CD14-positive monocyte (primary cell): ENCODE measurements around the gene RERE. TPM values are rescaled to one million over a fixed set of nuclear protein-coding genes. Genes with fewer than 3 reads are reported as not detected.

Experiments used
- DNase-seq, 3 donors: peaks; one replicate each; pipeline ENCODE4 v3.0.0-alpha.2; 2011 to 2022
- H2AFZ ChIP-seq: 2 replicates; pipeline ENCODE4 v1.6.0; 2012; ENCODE audit warnings: mild to moderate bottlenecking, low read depth, low read length, inconsistent platforms; ENCODE audit not compliant: insufficient read depth, poor library complexity, severe bottlenecking
- H3K27ac ChIP-seq, 2 donors: 1 replicate in 1 of 2; 2 replicates in 1 of 2; pipeline ENCODE4 v1.5.1; 2012 to 2013; ENCODE audit warnings: low read length in 2 of 2, control low read depth in 1 of 2, inconsistent platforms in 1 of 2, low read depth in 1 of 2, mild to moderate bottlenecking in 1 of 2
- H3K27me3 ChIP-seq, 2 donors: one replicate each; pipeline versions ENCODE4 v1.6.0 to v1.6.1; 2011 to 2013; ENCODE audit warnings: low read length in 2 of 2; ENCODE audit not compliant: control insufficient read depth in 2 of 2, insufficient read depth in 2 of 2
- H3K36me3 ChIP-seq, 2 donors: replicated peaks in 1 of 2; 1 replicate in 1 of 2; 2 replicates in 1 of 2; pipeline versions ENCODE4 v1.5.1 to v1.6.1; 2012 to 2013; ENCODE audit warnings: low read length in 2 of 2, control low read depth in 1 of 2, inconsistent platforms in 1 of 2, mild to moderate bottlenecking in 1 of 2; ENCODE audit not compliant: insufficient read depth in 2 of 2, control insufficient read depth in 1 of 2
- H3K4me1 ChIP-seq, 2 donors: 1 replicate in 1 of 2; 2 replicates in 1 of 2; pipeline versions ENCODE4 v1.5.1 to v1.6.1; 2012 to 2013; ENCODE audit warnings: low read length in 2 of 2, control low read depth in 1 of 2, inconsistent platforms in 1 of 2, mild to moderate bottlenecking in 1 of 2, moderate library complexity in 1 of 2; ENCODE audit not compliant: insufficient read depth in 2 of 2, control insufficient read depth in 1 of 2
- H3K4me2 ChIP-seq: replicated peaks from 2 replicates; pipeline ENCODE3; 2012; ENCODE audit warnings: low read length, moderate library complexity, mild to moderate bottlenecking; ENCODE audit not compliant: poor library complexity, severe bottlenecking; ENCODE audit errors: extremely low read depth
- H3K4me3 ChIP-seq, 3 experiments: fragments of 200-600 bp in 1 of 3; sonication (generic) in 1 of 3; replicated peaks in 1 of 3; 1 replicate in 2 of 3; 2 replicates in 1 of 3; pipeline ENCODE4 v1.5.1; 2011 to 2013; ENCODE audit warnings: low read length in 3 of 3, mild to moderate bottlenecking in 3 of 3, control low read depth in 2 of 3, low read depth in 2 of 3, inconsistent platforms in 1 of 3, moderate library complexity in 1 of 3
- H3K79me2 ChIP-seq: 2 replicates; pipeline ENCODE4 v1.6.0; 2012; ENCODE audit warnings: mild to moderate bottlenecking, control low read depth, inconsistent platforms, low read length, moderate library complexity; ENCODE audit not compliant: insufficient read depth
- H3K9ac ChIP-seq: 2 replicates; pipeline ENCODE4 v1.6.0; 2017; ENCODE audit warnings: low read length, mild to moderate bottlenecking; ENCODE audit not compliant: insufficient read depth, poor library complexity, severe bottlenecking
- H3K9me3 ChIP-seq, 2 donors: replicated peaks in 1 of 2; 1 replicate in 1 of 2; 2 replicates in 1 of 2; pipeline versions ENCODE4 v1.5.1 to v1.6.1; 2012 to 2013; ENCODE audit warnings: low read length in 2 of 2, control low read depth in 1 of 2; ENCODE audit not compliant: control insufficient read depth in 1 of 2, insufficient read depth in 1 of 2
- H4K20me1 ChIP-seq: 2 replicates; pipeline ENCODE4 v1.6.0; 2012; ENCODE audit warnings: mild to moderate bottlenecking, low read length, control low read depth, moderate library complexity; ENCODE audit not compliant: insufficient read depth
- H3K27ac Mint-ChIP-seq, 7 donors: one replicate each; pipeline ENCODE4 v1.8.0; 2020; ENCODE audit warnings: mild to moderate bottlenecking in 7 of 7, mixed read lengths in 7 of 7, moderate library complexity in 6 of 7, inconsistent platforms in 2 of 7
- H3K27me3 Mint-ChIP-seq, 3 donors: one replicate each; pipeline ENCODE4 v1.8.0; 2021 to 2022; ENCODE audit warnings: low read depth in 3 of 3, mild to moderate bottlenecking in 3 of 3, mixed read lengths in 3 of 3, moderate library complexity in 3 of 3, inconsistent platforms in 1 of 3
- H3K36me3 Mint-ChIP-seq, 2 donors: one replicate each; pipeline ENCODE4 v1.8.0; 2020; ENCODE audit warnings: mixed read lengths in 2 of 2, inconsistent platforms in 1 of 2, mild to moderate bottlenecking in 1 of 2
- H3K4me1 Mint-ChIP-seq: one replicate; pipeline ENCODE4 v1.8.0; 2020; ENCODE audit warnings: mild to moderate bottlenecking, mixed read lengths
- H3K4me3 Mint-ChIP-seq, 2 donors: one replicate each; pipeline ENCODE4 v1.8.0; 2020; ENCODE audit warnings: mild to moderate bottlenecking in 2 of 2, mixed read lengths in 2 of 2, moderate library complexity in 1 of 2
- H3K9me3 Mint-ChIP-seq, 7 donors: one replicate each; pipeline ENCODE4 v1.8.0; 2020 to 2022; ENCODE audit warnings: mixed read lengths in 7 of 7, mild to moderate bottlenecking in 6 of 7, moderate library complexity in 6 of 7, inconsistent platforms in 2 of 7
- WGBS: methylation state at CpG from one replicate; pipeline ENCODE4 v1.1.5; 2013; ENCODE audit warnings: missing lambda C conversion rate; ENCODE audit not compliant: insufficient coverage; 5-methylcytosine and 5-hydroxymethylcytosine counted together
- intact Hi-C, 2 donors: fragments of 100-400 bp; cut with micrococcal nuclease; formaldehyde crosslinking; loops; one replicate each; pipeline versions ENCODE4 v1.15.0 to v1.15.1; 2023
- polyA plus RNA-seq, 3 donors: library from polyadenylated mRNA; depleted of rRNA in 1 of 3; unstranded in 2 of 3; stranded (reverse) in 1 of 3; fragments of 300-500 nt in 2 of 3; fragments of >200 nt in 1 of 3; fragmentation: Illumina TruSeq in 2 of 3; gene quantifications; 1 replicate in 2 of 3; 2 replicates in 1 of 3; pipeline ENCODE4 v1.2.3, GENCODE V29; 2012 to 2021
- TF ChIP-seq, protein P1 (sequence below): fragments of 200-600 bp; IDR thresholded peaks from one replicate; pipeline ENCODE4 v1.8.0; 2022; ENCODE audit warnings: antibody characterized with exemption, mild to moderate bottlenecking

The RERE gene
- polyA plus RNA-seq, 3 donors = 1.2 to 19.4 (median 3.8) TPM

DNA sequence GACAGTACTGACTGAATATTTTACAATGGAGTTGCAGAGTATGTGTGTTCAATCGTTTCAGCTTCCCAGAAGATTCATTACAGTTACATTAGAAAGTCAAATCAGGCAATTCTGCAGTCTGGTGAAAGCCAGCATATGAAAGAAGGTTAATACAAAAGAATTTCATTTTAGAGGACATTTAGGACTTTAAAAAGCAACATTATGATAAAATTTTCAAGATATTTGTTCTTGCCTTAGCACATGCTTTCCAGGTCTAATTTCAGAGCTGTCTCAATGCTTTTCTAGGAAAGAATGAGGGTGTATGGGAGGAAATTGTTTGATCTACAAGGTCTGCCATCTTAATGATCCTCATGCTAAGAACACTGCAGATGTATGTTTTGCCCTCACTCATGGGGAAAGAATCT is 63.2 kb downstream of the RERE start:
- H3K27ac ChIP-seq = no peak overlapping the region
- no peak overlapping the region for H3K27ac Mint-ChIP-seq
- no peaks in the 10 kb centered on the region for H3K79me2 ChIP-seq
- H3K27me3 ChIP-seq = no peaks in the 10 kb centered on the region
- no peaks in the 10 kb centered on the region for H4K20me1 ChIP-seq
- peaks cover 4% of the 10 kb centered on the region for H3K4me1 Mint-ChIP-seq
- H3K9ac ChIP-seq = no peak overlapping the region
- WGBS = no CpG with 5 or more reads among the region's 1 CpG
- no peaks in the 10 kb centered on the region for H3K36me3 ChIP-seq
- no peak overlapping the region for H3K4me3 ChIP-seq
- no peak overlapping the region for H3K4me3 Mint-ChIP-seq
- no peak overlapping the region for H2AFZ ChIP-seq
- DNase-seq = no peak
- H3K9me3 Mint-ChIP-seq = no peaks in the 10 kb centered on the region
- peaks cover 0 to 1% of the 10 kb centered on the region in 2 donors for H3K36me3 Mint-ChIP-seq
- H3K27me3 Mint-ChIP-seq = no peaks in the 10 kb centered on the region
- H3K4me2 ChIP-seq = no peak overlapping the region
- H3K9me3 ChIP-seq = no peaks in the 10 kb centered on the region
- TF ChIP-seq, protein P1, sequence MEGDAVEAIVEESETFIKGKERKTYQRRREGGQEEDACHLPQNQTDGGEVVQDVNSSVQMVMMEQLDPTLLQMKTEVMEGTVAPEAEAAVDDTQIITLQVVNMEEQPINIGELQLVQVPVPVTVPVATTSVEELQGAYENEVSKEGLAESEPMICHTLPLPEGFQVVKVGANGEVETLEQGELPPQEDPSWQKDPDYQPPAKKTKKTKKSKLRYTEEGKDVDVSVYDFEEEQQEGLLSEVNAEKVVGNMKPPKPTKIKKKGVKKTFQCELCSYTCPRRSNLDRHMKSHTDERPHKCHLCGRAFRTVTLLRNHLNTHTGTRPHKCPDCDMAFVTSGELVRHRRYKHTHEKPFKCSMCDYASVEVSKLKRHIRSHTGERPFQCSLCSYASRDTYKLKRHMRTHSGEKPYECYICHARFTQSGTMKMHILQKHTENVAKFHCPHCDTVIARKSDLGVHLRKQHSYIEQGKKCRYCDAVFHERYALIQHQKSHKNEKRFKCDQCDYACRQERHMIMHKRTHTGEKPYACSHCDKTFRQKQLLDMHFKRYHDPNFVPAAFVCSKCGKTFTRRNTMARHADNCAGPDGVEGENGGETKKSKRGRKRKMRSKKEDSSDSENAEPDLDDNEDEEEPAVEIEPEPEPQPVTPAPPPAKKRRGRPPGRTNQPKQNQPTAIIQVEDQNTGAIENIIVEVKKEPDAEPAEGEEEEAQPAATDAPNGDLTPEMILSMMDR = no peak
- H3K4me1 ChIP-seq = no peaks in the 10 kb centered on the region
- intact Hi-C loops = no loop called here

DNA sequence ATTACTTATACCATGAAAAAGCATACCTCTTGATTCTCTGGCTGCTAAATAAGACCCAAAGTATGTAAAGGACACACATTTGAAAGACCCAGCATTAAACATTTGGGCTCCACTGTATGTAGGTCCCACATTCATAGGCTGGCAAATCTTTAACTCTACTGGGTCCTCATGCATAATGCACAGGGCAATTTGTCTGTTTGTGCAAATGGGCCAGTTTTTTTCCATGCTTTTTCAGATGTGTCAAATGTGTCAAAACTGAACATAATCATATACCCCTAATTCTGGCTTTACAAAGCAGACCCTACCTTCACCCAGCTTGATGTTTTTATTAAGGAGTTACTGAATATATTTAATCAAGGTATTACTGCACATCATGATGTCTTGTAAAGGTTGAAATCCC is 63.7 kb downstream of the RERE start:
- Histone ChIP-seq H3K79me2 (no peaks in the 10 kb centered on the region), H3K27ac (no peak overlapping the region), H3K4me3 (no peak overlapping the region), H3K4me1 (no peaks in the 10 kb centered on the region), H3K9ac (no peak overlapping the region), H3K27me3 (no peaks in the 10 kb centered on the region), H2AFZ (no peak overlapping the region), H3K36me3 (no peaks in the 10 kb centered on the region), H3K9me3 (no peaks in the 10 kb centered on the region), H4K20me1 (no peaks in the 10 kb centered on the region), H3K4me2 (no peak overlapping the region)
- peaks cover 4% of the 10 kb centered on the region for H3K4me1 Mint-ChIP-seq
- no peaks in the 10 kb centered on the region for H3K9me3 Mint-ChIP-seq
- H3K27ac Mint-ChIP-seq = no peak overlapping the region
- DNase-seq = no peak
- intact Hi-C loops = no loop called here
- TF ChIP-seq, protein P1 = no peak
- H3K4me3 Mint-ChIP-seq = no peak overlapping the region
- H3K36me3 Mint-ChIP-seq = peaks cover 0 to 1% of the 10 kb centered on the region in 2 donors
- no peaks in the 10 kb centered on the region for H3K27me3 Mint-ChIP-seq
